ENCODE data around the gene FHL2. TPM values are rescaled to one million over a fixed set of nuclear protein-coding genes. Genes with fewer than 3 reads are reported as not detected.

FHL2 gene
- total RNA-seq, 2 experiments from 2014 or later: 0.41 to 0.42 TPM

DNA sequence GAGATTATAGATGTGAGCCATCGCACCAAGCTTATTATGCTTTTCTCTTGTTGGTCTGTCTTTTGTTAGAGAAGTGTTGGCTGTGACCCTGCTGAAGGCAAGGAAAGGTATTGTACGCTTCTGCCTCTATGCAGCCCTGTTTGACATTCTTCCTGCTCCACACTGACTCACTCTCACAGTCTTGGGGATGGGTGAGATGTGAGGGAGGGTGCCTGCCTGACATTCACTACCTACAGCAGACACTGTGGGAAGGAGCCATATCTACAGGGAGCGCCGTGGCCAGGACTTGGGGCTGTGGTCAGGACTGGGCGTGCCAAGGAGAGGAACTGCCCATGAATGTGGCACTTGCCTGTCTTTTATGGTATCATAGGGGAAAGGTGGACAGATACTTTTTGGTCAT, 43.9 kb upstream of the FHL2 start:
- Histone ChIP-seq H3K36me3 (ENCODE audit: insufficient read depth, low read length) (no peaks in the 10 kb centered on the region), H3K4me3 (ENCODE audit: low read length) (no peak overlapping the region), H3K27me3 (ENCODE audit: control insufficient read depth in 1 of 2, insufficient read depth in 2 of 2, low read length in 2 of 2) (peaks cover 0 to 3% of the 10 kb centered on the region in 2 experiments), H3K4me1 (ENCODE audit: insufficient read depth, low read length) (no peaks in the 10 kb centered on the region), H3K27ac (ENCODE audit: low read depth in 1 of 2, low read length in 2 of 2) (no peak overlapping the region), H3K9me3 (ENCODE audit: control insufficient read depth in 1 of 2, insufficient read depth in 1 of 2, low read length in 2 of 2) (peaks cover 0 to 3% of the 10 kb centered on the region in 2 experiments)
- TF ChIP-seq, protein P1, sequence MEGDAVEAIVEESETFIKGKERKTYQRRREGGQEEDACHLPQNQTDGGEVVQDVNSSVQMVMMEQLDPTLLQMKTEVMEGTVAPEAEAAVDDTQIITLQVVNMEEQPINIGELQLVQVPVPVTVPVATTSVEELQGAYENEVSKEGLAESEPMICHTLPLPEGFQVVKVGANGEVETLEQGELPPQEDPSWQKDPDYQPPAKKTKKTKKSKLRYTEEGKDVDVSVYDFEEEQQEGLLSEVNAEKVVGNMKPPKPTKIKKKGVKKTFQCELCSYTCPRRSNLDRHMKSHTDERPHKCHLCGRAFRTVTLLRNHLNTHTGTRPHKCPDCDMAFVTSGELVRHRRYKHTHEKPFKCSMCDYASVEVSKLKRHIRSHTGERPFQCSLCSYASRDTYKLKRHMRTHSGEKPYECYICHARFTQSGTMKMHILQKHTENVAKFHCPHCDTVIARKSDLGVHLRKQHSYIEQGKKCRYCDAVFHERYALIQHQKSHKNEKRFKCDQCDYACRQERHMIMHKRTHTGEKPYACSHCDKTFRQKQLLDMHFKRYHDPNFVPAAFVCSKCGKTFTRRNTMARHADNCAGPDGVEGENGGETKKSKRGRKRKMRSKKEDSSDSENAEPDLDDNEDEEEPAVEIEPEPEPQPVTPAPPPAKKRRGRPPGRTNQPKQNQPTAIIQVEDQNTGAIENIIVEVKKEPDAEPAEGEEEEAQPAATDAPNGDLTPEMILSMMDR (IDR thresholded peaks at IDR 0.05): no peak
- no peaks in the 10 kb centered on the region for H3K9me3 Mint-ChIP-seq
- intact Hi-C loops (cut with DNase I, micrococcal nuclease): no loop called here
- H3K27ac Mint-ChIP-seq: no peak overlapping the region
- ATAC-seq (ENCODE audit: poor library complexity): no peak
- no peak overlapping the region for H3K4me3 Mint-ChIP-seq
- POLR2A ChIA-PET: no interaction called here
- DNase-seq: no peak
- H3K36me3 Mint-ChIP-seq (ENCODE audit: low read depth): no peaks in the 10 kb centered on the region
- CTCF ChIA-PET: no interaction called here
- no peaks in the 10 kb centered on the region for H3K4me1 Mint-ChIP-seq (ENCODE audit: low read depth)
- peaks cover 4% of the 10 kb centered on the region for H3K27me3 Mint-ChIP-seq

DNA sequence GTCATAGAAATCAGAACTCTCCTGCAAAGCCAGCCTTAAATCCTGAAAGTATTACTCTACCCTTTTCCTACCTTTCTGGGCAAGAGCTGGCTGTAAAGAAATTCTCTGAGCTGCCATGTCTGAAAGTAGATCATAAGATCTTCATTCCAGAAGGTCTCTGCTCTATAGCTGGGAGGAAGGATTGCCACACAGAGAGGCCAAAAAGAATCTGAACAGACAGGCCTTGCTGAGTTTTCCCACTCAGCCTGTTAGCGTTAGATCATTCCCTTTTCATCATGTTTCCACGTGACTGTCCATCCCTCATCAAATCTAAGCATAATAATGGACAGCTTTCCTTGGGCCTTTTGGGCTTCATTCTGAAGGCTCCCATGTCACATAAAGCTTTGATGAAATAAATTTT, 43.2 kb upstream of the FHL2 start:
- H3K4me1 ChIP-seq (ENCODE audit: insufficient read depth, low read length): no peaks in the 10 kb centered on the region
- no peak overlapping the region for H3K27ac ChIP-seq (ENCODE audit: low read depth in 1 of 2, low read length in 2 of 2)
- Mint-ChIP-seq H3K27me3 (no peaks in the 10 kb centered on the region), H3K36me3 (ENCODE audit: low read depth) (no peaks in the 10 kb centered on the region), H3K27ac (no peak overlapping the region), H3K4me3 (no peak overlapping the region), H3K4me1 (ENCODE audit: low read depth) (no peaks in the 10 kb centered on the region), H3K9me3 (no peaks in the 10 kb centered on the region)
- ChIA-PET POLR2A (no interaction called here), CTCF (no interaction called here)
- H3K9me3 ChIP-seq (ENCODE audit: control insufficient read depth in 1 of 2, insufficient read depth in 1 of 2, low read length in 2 of 2): peaks cover 0 to 3% of the 10 kb centered on the region in 2 experiments
- no peak for DNase-seq
- H3K4me3 ChIP-seq (ENCODE audit: low read length): no peak overlapping the region
- H3K36me3 ChIP-seq (ENCODE audit: insufficient read depth, low read length): no peaks in the 10 kb centered on the region
- H3K27me3 ChIP-seq (ENCODE audit: control insufficient read depth in 1 of 2, insufficient read depth in 2 of 2, low read length in 2 of 2): peaks cover 0 to 3% of the 10 kb centered on the region in 2 experiments
- TF ChIP-seq, protein P1 (IDR thresholded peaks at IDR 0.05): no peak
- ATAC-seq (ENCODE audit: poor library complexity): no peak
- intact Hi-C loops (cut with DNase I, micrococcal nuclease): no loop called here

DNA sequence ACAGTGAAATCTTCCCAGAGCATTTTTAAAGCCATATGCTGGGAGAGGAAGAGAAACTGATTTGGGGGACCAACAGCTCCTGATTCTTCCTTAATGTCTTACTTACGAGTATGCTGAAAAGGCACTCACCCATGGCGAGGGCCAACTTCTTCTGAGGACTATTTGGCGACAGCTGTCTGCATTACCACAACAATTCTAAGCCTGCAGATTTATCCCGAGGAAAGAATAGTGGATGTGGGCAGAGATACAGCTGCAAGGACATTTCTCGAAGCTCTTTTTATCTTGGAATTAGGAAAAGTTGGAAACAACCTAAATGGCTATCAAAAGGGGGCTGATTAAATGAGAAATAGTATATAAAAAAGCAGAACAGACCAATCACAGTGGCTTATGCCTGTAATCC, 40.3 kb upstream of the FHL2 start:
- no peaks in the 10 kb centered on the region for H3K9me3 Mint-ChIP-seq
- intact Hi-C loops (cut with DNase I, micrococcal nuclease): no loop called here
- no peak for ATAC-seq (ENCODE audit: poor library complexity)
- Histone ChIP-seq H3K36me3 (ENCODE audit: insufficient read depth, low read length) (no peaks in the 10 kb centered on the region), H3K4me1 (ENCODE audit: insufficient read depth, low read length) (no peaks in the 10 kb centered on the region), H3K9me3 (ENCODE audit: control insufficient read depth in 1 of 2, insufficient read depth in 1 of 2, low read length in 2 of 2) (peaks cover 0 to 3% of the 10 kb centered on the region in 2 experiments), H3K27me3 (ENCODE audit: control insufficient read depth in 1 of 2, insufficient read depth in 2 of 2, low read length in 2 of 2) (peaks cover 0 to 3% of the 10 kb centered on the region in 2 experiments), H3K4me3 (ENCODE audit: low read length) (no peak overlapping the region), H3K27ac (ENCODE audit: low read depth in 1 of 2, low read length in 2 of 2) (no peak overlapping the region)
- H3K27me3 Mint-ChIP-seq: no peaks in the 10 kb centered on the region
- CTCF ChIA-PET: no interaction called here
- POLR2A ChIA-PET: interaction anchor here (1.2 kb wide), 1 partner anchor 12 kb away, joined by 3 read pairs; no protein-coding TSS in a partner anchor
- H3K4me1 Mint-ChIP-seq (ENCODE audit: low read depth): no peaks in the 10 kb centered on the region
- no peaks in the 10 kb centered on the region for H3K36me3 Mint-ChIP-seq (ENCODE audit: low read depth)
- H3K27ac Mint-ChIP-seq: no peak overlapping the region
- no peak for DNase-seq
- no peak overlapping the region for H3K4me3 Mint-ChIP-seq
- TF ChIP-seq, protein P1 (IDR thresholded peaks at IDR 0.05): no peak
